ENCODE data around the gene RALGAPA2. TPM values are rescaled to one million over a fixed set of nuclear protein-coding genes. Genes with fewer than 3 reads are reported as not detected.
"Not testable (repeated sequence)": the region's sequence is repeated elsewhere in the genome, so short reads cannot be mapped to it uniquely, and the experiment has no call there.

The RALGAPA2 gene
- total RNA-seq, 1 donor, result 5.6 TPM

DNA sequence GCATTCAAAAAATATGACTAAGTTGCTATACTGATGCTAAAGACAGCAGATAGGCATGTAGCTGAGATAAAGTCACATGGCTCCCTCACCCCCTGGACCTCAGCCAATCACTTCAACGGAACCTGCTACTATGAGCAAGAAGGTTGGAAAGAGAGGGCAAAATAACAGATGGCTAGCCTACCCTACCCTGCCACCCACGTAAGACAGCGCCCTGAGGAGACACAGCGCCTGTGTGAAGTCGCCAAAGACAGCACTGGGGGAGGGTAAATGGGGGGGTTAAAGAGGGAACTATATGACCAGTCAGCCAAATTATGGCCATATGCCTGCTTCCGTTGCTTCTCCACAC, 163.2 kb downstream of the RALGAPA2 start:
- TF ChIP-seq, protein P1, sequence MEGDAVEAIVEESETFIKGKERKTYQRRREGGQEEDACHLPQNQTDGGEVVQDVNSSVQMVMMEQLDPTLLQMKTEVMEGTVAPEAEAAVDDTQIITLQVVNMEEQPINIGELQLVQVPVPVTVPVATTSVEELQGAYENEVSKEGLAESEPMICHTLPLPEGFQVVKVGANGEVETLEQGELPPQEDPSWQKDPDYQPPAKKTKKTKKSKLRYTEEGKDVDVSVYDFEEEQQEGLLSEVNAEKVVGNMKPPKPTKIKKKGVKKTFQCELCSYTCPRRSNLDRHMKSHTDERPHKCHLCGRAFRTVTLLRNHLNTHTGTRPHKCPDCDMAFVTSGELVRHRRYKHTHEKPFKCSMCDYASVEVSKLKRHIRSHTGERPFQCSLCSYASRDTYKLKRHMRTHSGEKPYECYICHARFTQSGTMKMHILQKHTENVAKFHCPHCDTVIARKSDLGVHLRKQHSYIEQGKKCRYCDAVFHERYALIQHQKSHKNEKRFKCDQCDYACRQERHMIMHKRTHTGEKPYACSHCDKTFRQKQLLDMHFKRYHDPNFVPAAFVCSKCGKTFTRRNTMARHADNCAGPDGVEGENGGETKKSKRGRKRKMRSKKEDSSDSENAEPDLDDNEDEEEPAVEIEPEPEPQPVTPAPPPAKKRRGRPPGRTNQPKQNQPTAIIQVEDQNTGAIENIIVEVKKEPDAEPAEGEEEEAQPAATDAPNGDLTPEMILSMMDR (IDR thresholded peaks at IDR 0.05; ENCODE audit: insufficient read depth, low read depth, low read length), result no peak
- no peak for DNase-seq (ENCODE audit: low read depth)
- no peak overlapping the region for H3K4me3 ChIP-seq (ENCODE audit: low read depth, low read length)

DNA sequence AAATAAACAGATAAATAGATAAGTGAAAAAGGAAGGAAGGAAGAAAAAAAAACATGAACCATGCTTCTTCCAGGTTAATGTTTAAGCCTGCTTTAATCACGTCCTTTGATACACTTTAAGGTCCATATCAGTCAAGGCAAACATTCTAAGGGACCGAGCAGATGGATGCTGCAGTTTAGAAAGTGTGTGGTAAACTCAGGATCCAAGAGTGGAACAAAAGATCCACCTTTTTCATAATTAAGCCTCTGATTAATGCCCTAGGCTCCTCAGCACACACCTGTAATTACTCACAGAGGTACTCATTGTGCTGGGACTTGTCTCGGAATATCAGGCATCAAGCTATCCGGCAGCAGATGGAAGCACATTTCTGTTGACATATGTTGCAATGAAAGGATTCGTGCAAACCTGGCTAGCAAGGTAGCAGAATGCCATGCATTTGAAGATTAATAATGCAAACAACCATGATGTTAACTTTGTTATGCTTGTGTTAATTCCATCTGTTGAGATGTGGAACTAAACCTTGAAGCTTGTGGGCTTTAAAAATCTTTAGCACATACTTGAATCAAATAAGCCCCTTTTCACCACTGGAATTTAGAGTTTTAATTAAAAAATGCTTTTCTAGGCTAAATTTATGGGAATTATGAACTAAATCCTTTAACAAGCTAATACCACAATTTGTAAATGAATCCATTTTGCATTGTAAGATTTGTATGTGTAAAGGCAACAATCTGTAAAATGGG, 163.7 kb downstream of the RALGAPA2 start:
- H3K4me3 ChIP-seq (ENCODE audit: low read depth, low read length), result no peak overlapping the region
- DNase-seq (ENCODE audit: low read depth), result no peak
- TF ChIP-seq, protein P1 (IDR thresholded peaks at IDR 0.05; ENCODE audit: insufficient read depth, low read depth, low read length), result no peak

DNA sequence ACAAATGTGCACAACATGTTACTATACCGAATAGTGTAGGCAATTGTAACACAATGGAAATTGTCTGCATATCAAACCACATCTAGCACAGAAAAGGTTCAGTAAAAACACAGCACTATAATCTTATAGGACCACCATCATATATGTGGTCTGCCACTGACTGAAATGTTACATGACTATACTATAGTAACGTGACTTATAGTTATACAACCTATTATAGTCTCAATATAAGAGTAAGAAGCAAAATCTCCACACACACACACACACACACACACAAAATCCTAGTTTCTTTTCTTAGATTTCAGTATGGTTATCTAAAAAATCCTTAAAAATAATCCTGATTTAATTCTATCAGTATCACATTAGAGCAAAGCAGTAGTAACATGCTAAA, 164.6 kb downstream of the RALGAPA2 start:
- TF ChIP-seq, protein P1 (IDR thresholded peaks at IDR 0.05; ENCODE audit: insufficient read depth, low read depth, low read length), result no peak
- no peak for DNase-seq (ENCODE audit: low read depth)
- no peak overlapping the region for H3K4me3 ChIP-seq (ENCODE audit: low read depth, low read length)

DNA sequence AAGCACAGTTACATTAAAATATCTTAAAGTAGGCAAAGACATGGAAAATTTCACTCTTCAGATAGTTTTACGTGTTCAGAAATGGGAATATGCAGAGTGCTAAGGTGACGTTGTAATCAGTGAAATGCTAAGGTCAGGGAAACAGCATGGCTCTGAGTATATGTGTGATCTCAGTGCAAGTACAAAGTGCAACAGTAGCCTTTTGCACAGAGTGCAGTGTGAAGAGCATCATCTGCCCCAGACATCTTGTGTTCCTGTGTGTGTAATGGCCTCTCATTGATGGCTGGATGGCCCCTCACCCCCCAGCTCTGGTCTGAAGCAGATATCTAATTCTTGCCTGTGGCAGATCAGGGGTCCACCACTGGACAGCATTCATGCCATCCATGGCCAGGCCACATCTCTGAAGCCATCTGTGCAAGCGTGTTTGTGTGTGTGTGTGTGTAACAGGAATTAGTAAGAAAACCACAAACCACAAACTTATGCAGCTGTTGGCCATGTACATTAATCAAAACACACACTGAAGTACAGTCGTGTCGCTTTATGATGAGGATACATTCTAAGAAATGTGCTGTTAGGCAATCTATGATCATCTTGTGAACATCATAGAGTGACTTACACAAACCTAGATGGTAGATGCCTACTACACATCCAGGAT, 165.1 kb downstream of the RALGAPA2 start:
- DNase-seq (ENCODE audit: low read depth), result peak; percentile 17
- no peak overlapping the region for H3K4me3 ChIP-seq (ENCODE audit: low read depth, low read length)
- TF ChIP-seq, protein P1 (IDR thresholded peaks at IDR 0.05; ENCODE audit: insufficient read depth, low read depth, low read length), result no peak

DNA sequence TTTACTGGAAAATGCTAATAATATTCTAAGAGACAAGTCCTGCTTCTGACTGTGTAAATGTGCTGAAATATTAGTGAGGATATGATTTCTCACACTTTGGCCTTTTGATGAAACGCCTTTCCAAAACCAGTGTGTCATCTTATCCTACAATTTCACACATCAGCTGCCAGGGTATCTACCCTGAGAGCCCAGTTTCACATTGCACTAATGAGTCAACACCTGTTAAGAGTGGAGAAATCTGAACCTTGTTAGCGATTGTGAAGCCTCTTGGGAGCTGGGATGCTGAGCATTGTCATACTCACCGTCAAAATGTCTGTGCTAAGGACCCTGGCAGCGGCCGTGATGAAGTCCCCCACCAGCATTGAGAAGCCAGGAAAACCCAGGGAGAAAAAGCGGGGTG, 166.0 kb downstream of the RALGAPA2 start:
- H3K4me3 ChIP-seq (ENCODE audit: low read depth, low read length), result no peak overlapping the region
- no peak for DNase-seq (ENCODE audit: low read depth)
- TF ChIP-seq, protein P1 (IDR thresholded peaks at IDR 0.05; ENCODE audit: insufficient read depth, low read depth, low read length), result no peak

DNA sequence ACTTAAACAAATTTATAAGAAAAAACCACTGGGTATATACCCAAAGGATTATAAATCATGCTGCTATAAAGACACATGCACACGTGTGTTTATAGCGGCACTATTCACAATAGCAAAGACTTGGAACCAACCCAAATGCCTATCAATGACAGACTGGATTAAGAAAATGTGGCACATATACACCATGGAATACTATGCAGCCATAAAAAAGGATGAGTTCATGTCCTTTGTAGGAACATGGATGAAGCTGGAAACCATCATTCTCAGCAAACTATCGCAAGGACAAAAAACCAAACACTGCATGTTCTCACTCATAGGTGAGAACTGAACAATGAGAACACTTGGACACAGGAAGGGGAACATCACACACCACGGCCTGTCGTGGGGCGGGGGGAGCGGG, 169.1 kb downstream of the RALGAPA2 start:
- DNase-seq (ENCODE audit: low read depth); H3K4me3 ChIP-seq (ENCODE audit: low read depth, low read length): not testable (repeated sequence)

DNA sequence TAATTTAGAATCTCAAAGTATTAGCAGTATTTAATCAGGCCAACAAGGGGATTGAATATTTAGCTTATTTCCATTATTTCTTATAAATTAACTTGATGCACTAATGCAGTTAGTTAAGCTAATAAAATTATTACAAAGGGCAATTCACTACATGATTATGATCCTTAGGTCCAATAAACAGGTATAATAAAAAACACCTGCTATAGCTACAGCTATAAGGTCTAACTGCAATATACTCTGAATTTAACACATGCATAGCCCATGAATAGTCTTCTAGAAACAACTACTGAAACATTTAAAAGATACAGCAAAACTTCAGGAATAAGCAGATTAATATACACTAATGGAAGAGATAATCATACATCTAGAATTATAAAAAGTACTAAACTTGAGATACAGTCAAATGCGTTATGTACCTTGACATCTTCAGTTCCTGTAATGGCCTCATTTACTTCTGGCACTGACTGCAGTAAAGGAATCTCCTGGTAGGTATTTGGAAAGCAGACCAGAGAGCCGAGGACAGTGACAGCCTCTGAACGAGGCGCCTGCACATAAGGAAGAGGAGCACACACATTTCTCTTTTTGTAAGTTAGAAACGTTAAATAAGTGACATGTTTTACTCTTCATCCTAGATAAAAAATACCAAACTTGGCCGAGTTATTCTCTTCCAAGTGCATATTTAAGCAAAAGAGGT, 176.1 kb downstream of the RALGAPA2 start:
- H3K4me3 ChIP-seq (ENCODE audit: low read depth, low read length), result no peak overlapping the region
- TF ChIP-seq, protein P1 (IDR thresholded peaks at IDR 0.05; ENCODE audit: insufficient read depth, low read depth, low read length), result no peak
- DNase-seq (ENCODE audit: low read depth), result no peak
